Body of pancreas (tissue), 4 donors: ENCODE data around the gene LARP1. TPM values are rescaled to one million over a fixed set of nuclear protein-coding genes. Genes with fewer than 3 reads are reported as not detected.

Source experiments
- ATAC-seq: fragments of 150-250 bp; one replicate; pipeline ENCODE4 v1.9.1; 2016
- DNase-seq, 4 donors: peaks; one replicate each; pipeline ENCODE4 v3.0.0-alpha.2; 2019
- H3K27ac ChIP-seq, 4 donors: fragments of 200-600 bp; sonication (generic); 1 replicate in 3 of 4; 2 replicates in 1 of 4; pipeline versions ENCODE4 v1.5.1 to v1.6.1; 2016 to 2019; ENCODE audit warnings: mild to moderate bottlenecking in 1 of 4, mixed read lengths in 1 of 4, moderate library complexity in 1 of 4
- H3K27me3 ChIP-seq, 2 donors: fragments of 200-600 bp; sonication (generic); one replicate each; pipeline ENCODE4 v1.6.0; 2016; ENCODE audit warnings: mild to moderate bottlenecking in 1 of 2
- H3K36me3 ChIP-seq, 2 donors: fragments of 200-600 bp; sonication (generic); replicated peaks in 1 of 2; 2 replicates each; pipeline ENCODE4 v1.5.1; 2016; ENCODE audit warnings: low read depth in 2 of 2; ENCODE audit not compliant: insufficient read depth in 1 of 2
- H3K4me1 ChIP-seq: fragments of 200-600 bp; sonication (generic); one replicate; pipeline ENCODE4 v1.6.0; 2016
- H3K4me3 ChIP-seq, 2 donors: fragments of 200-600 bp; sonication (generic); 1 replicate in 1 of 2; 2 replicates in 1 of 2; pipeline ENCODE4 v1.5.1; 2016 to 2019
- H3K9me3 ChIP-seq, 3 donors: fragments of 200-600 bp; sonication (generic); 1 replicate in 2 of 3; 2 replicates in 1 of 3; pipeline ENCODE4 v1.5.1; 2016
- POLR2A ChIP-seq, 3 donors: fragments of 450-650 bp; IDR thresholded peaks; one replicate each; pipeline ENCODE4 v1.6.1; 2016; ENCODE audit warnings: antibody characterized with exemption in 3 of 3, mild to moderate bottlenecking in 2 of 3
- WGBS, 2 donors: methylation state at CpG; one replicate each; pipeline ENCODE4 v1.1.5; 2017; 5-methylcytosine and 5-hydroxymethylcytosine counted together
- intact Hi-C: fragments of 100-400 bp; cut with DNase I; formaldehyde crosslinking; loops from one replicate; pipeline ENCODE4 v1.15.1; 2023
- total RNA-seq, 2 donors: library from RNA; depleted of rRNA; stranded (reverse); fragments of >200 nt; gene quantifications; one replicate each; pipeline ENCODE4 v1.1.0, GENCODE V29; 2016
- TF ChIP-seq, protein P1 (sequence below), 7 experiments: fragments of 450-650 bp in 4 of 7; fragments of 200-600 bp in 3 of 7; sonication (generic) in 3 of 7; IDR thresholded peaks; one replicate each; pipeline ENCODE4 v1.5.1; 2016 to 2019; ENCODE audit warnings: antibody characterized with exemption in 7 of 7

Gene LARP1
- total RNA-seq, 2 donors from 2014 or later = 96.2 to 151 TPM

DNA sequence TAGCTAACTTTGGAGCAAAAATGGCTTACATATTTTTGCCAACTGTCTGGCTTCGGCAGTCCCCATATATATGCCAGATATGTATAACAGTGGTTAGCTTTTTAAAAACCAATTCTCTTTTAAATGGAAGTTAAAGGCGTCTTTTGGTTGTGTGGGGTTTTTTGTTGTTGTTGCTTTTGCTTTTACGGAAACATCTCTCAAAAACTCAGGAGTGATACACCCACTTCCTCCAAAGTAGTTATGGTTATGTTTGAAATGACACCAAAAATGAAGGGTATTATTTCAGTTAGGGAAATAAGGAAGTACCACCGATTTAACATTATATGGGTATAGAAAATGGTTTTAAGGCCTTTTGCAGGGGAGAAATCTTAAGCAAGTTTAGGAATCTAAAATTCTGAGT lies 105.6 kb downstream of the LARP1 start:
- H3K9me3 ChIP-seq = no peaks in the 10 kb centered on the region
- no peak overlapping the region for H3K4me3 ChIP-seq
- DNase-seq (no peak), ATAC-seq (no peak)
- peak overlapping the region in 2 of 4 donors; percentile 95 to 99 for H3K27ac ChIP-seq
- TF ChIP-seq, protein P1, sequence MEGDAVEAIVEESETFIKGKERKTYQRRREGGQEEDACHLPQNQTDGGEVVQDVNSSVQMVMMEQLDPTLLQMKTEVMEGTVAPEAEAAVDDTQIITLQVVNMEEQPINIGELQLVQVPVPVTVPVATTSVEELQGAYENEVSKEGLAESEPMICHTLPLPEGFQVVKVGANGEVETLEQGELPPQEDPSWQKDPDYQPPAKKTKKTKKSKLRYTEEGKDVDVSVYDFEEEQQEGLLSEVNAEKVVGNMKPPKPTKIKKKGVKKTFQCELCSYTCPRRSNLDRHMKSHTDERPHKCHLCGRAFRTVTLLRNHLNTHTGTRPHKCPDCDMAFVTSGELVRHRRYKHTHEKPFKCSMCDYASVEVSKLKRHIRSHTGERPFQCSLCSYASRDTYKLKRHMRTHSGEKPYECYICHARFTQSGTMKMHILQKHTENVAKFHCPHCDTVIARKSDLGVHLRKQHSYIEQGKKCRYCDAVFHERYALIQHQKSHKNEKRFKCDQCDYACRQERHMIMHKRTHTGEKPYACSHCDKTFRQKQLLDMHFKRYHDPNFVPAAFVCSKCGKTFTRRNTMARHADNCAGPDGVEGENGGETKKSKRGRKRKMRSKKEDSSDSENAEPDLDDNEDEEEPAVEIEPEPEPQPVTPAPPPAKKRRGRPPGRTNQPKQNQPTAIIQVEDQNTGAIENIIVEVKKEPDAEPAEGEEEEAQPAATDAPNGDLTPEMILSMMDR (IDR thresholded peaks at IDR 0.05) = no peak
- TF ChIP-seq POLR2A (IDR thresholded peaks at IDR 0.05) = no peak
- no peaks in the 10 kb centered on the region for H3K27me3 ChIP-seq
- no peaks in the 10 kb centered on the region for H3K36me3 ChIP-seq
- WGBS, 2 donors = 44 to 64% methylated on average over 4 of the region's 4 CpGs
- H3K4me1 ChIP-seq = peaks cover 42% of the 10 kb centered on the region
- intact Hi-C loops = no loop called here

DNA sequence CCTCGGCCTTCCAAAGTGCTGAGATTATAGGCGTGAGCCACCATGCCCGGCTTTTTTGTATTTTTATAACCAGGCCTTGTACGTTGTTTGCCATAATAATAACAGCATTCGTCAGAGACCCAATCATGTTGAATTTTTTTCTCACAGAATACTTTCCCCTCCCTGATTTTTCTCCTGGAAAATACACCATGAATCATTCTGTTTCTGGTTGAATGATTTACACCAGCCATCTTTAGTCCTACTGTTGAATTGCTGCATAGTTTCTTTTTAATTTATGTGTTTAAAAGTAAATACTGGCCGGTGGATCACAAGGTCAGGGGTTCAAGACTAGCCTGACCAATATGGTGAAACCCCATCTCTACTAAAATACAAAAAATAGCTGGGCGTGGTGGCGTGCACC lies 106.8 kb downstream of the LARP1 start:
- 62 to 67% methylated on average over 8 of the region's 8 CpGs for WGBS, 2 donors
- intact Hi-C loops = no loop called here
- Histone ChIP-seq H3K4me1 (peaks cover 41% of the 10 kb centered on the region), H3K9me3 (no peaks in the 10 kb centered on the region), H3K27me3 (no peaks in the 10 kb centered on the region), H3K27ac (no peak overlapping the region), H3K36me3 (no peaks in the 10 kb centered on the region), H3K4me3 (no peak overlapping the region)
- no peak for DNase-seq
- TF ChIP-seq POLR2A (IDR thresholded peaks at IDR 0.05) = no peak
- TF ChIP-seq, protein P1 (IDR thresholded peaks at IDR 0.05) = no peak
- no peak for ATAC-seq

DNA sequence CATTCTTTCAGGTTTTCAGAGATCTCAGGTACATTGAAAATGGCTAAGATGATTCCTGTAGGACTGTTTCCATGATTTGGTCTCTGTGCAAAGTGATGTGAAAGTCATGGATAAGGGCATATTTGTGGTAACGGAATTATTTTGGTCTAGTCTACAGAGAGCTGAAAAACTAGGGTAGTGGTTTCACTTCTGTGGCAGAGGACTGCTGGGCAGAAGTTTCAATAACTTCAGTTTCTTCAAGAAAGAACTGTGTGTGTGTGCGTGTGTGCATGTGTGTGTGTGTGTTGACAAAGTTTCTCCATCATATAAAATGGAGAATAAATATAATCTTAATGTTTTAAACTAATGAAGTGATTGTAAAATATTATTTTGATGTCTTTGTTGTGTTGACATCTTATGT lies 107.6 kb downstream of the LARP1 start:
- H3K27ac ChIP-seq = no peak overlapping the region
- DNase-seq (no peak), ATAC-seq (no peak)
- TF ChIP-seq POLR2A (IDR thresholded peaks at IDR 0.05) = no peak
- TF ChIP-seq, protein P1 (IDR thresholded peaks at IDR 0.05) = no peak
- H3K27me3 ChIP-seq = no peaks in the 10 kb centered on the region
- H3K9me3 ChIP-seq = no peaks in the 10 kb centered on the region
- intact Hi-C loops = no loop called here
- no peaks in the 10 kb centered on the region for H3K36me3 ChIP-seq
- no peak overlapping the region for H3K4me3 ChIP-seq
- WGBS, 2 donors = 79 to 86% methylated on average over 2 of the region's 2 CpGs
- peaks cover 37% of the 10 kb centered on the region for H3K4me1 ChIP-seq

DNA sequence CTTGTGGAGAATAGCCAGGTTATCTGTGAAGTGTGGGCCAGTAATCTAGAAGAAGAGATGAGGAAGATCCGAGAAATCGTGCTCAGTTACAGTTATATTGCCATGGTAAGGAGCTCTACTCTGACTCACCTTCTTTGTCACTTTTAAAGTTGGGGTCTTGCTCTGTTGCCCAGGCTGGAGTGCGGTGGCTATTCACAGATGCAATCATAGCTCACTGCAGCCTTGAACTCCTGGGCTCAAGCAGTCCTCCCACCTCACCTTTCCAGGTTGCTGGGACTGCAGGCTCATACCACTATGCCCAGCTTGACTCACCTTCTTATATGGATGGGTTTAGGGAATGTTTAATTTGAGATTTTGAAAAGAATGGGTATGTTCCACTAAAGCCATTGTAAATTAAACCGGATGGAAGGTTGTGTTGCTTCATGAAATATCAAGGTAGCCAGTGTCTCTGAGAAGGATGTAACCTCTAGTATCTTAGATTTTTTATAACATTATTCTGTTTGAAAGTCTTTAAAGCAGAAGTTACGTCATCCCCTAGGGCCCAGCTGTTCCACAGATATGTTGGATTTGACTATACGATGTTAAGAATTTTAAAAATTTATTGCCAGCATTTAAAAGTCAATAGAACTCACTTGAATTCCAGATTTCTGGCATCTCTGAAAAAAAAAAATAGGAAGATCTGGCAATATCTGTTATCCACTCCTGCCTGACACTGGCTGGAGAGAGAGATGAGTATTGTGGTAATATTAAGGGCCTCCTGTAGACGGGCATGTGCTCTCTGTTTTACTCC lies 108.3 kb downstream of the LARP1 start:
- ATAC-seq (no peak), DNase-seq (no peak)
- 86 to 92% methylated on average over 7 of the region's 7 CpGs for WGBS, 2 donors
- peaks cover 37% of the 10 kb centered on the region for H3K4me1 ChIP-seq
- H3K36me3 ChIP-seq = no peaks in the 10 kb centered on the region
- no peak overlapping the region for H3K4me3 ChIP-seq
- no peak overlapping the region for H3K27ac ChIP-seq
- H3K9me3 ChIP-seq = no peaks in the 10 kb centered on the region
- H3K27me3 ChIP-seq = no peaks in the 10 kb centered on the region
- intact Hi-C loops = no loop called here
- TF ChIP-seq, protein P1 (IDR thresholded peaks at IDR 0.05) = no peak
- no peak for TF ChIP-seq POLR2A (IDR thresholded peaks at IDR 0.05)
